ENCODE results near the gene PTPRK.

Gene PTPRK

GRCh38 chr6:128251445-128252340, 268.7 kb downstream of the PTPRK start:
- Histone ChIP-seq H3K27me3 (ENCODE audit: control insufficient read depth, insufficient read depth, low read length) (no peaks in the 10 kb centered on the region), H3K9ac (ENCODE audit: low read depth, low read length) (no peak overlapping the region), H3K4me2 (ENCODE audit: low read length) (no peak overlapping the region), H3K4me1 (ENCODE audit: control insufficient read depth, insufficient read depth, low read length) (peaks cover 22% of the 10 kb centered on the region), H3K4me3 (ENCODE audit: low read length) (no peak overlapping the region), H3K9me3 (replicated peaks; ENCODE audit: low read length) (no peaks in the 10 kb centered on the region), H3K36me3 (ENCODE audit: insufficient read depth, low read length) (no peaks in the 10 kb centered on the region)

- Histone ChIP-seq H3K36me3 (ENCODE audit: insufficient read depth, low read length) (no peaks in the 10 kb centered on the region), H3K4me2 (ENCODE audit: low read length) (no peak overlapping the region), H3K9me3 (replicated peaks; ENCODE audit: low read length) (no peaks in the 10 kb centered on the region), H3K4me3 (ENCODE audit: low read length) (no peak overlapping the region), H3K27me3 (ENCODE audit: control insufficient read depth, insufficient read depth, low read length) (no peaks in the 10 kb centered on the region), H3K9ac (ENCODE audit: low read depth, low read length) (no peak overlapping the region), H3K4me1 (ENCODE audit: control insufficient read depth, insufficient read depth, low read length) (peaks cover 22% of the 10 kb centered on the region)
Measured at GRCh38 chr6:128250370-128251070, 269.9 kb downstream of the PTPRK start.

- H3K9ac ChIP-seq (ENCODE audit: low read depth, low read length): no peak overlapping the region
- H3K36me3 ChIP-seq (ENCODE audit: insufficient read depth, low read length): no peaks in the 10 kb centered on the region
- H3K27me3 ChIP-seq (ENCODE audit: control insufficient read depth, insufficient read depth, low read length): no peaks in the 10 kb centered on the region
- H3K4me3 ChIP-seq (ENCODE audit: low read length): no peak overlapping the region
- H3K9me3 ChIP-seq (replicated peaks; ENCODE audit: low read length): no peaks in the 10 kb centered on the region
- H3K4me1 ChIP-seq (ENCODE audit: control insufficient read depth, insufficient read depth, low read length): peaks cover 22% of the 10 kb centered on the region
- H3K4me2 ChIP-seq (ENCODE audit: low read length): no peak overlapping the region
Measured at GRCh38 chr6:128249429-128249828, 271.0 kb downstream of the PTPRK start.

- H3K27me3 ChIP-seq (ENCODE audit: control insufficient read depth, insufficient read depth, low read length): no peaks in the 10 kb centered on the region
- no peaks in the 10 kb centered on the region for H3K36me3 ChIP-seq (ENCODE audit: insufficient read depth, low read length)
- no peak overlapping the region for H3K9ac ChIP-seq (ENCODE audit: low read depth, low read length)
Measured at GRCh38 chr6:128246472-128247260, 273.7 kb downstream of the PTPRK start.

GRCh38 chr6:128244751-128245405, 275.5 kb downstream of the PTPRK start:
- no peak overlapping the region for H3K9ac ChIP-seq (ENCODE audit: low read depth, low read length)
- peaks cover 3% of the 10 kb centered on the region for H3K36me3 ChIP-seq (ENCODE audit: insufficient read depth, low read length)
- H3K9me3 ChIP-seq (replicated peaks; ENCODE audit: low read length): no peaks in the 10 kb centered on the region
- no peak overlapping the region for H3K4me3 ChIP-seq (ENCODE audit: low read length)
- H3K27me3 ChIP-seq (ENCODE audit: control insufficient read depth, insufficient read depth, low read length): no peaks in the 10 kb centered on the region
- H3K4me2 ChIP-seq (ENCODE audit: low read length): no peak overlapping the region
- H3K4me1 ChIP-seq (ENCODE audit: control insufficient read depth, insufficient read depth, low read length): peaks cover 6% of the 10 kb centered on the region

More at GRCh38 chr6:128246472-128247260, 273.7 kb downstream of the PTPRK start:
- no peak overlapping the region for H3K4me3 ChIP-seq (ENCODE audit: low read length)
- no peak overlapping the region for H3K4me2 ChIP-seq (ENCODE audit: low read length)
- no peaks in the 10 kb centered on the region for H3K9me3 ChIP-seq (replicated peaks; ENCODE audit: low read length)
- peaks cover 10% of the 10 kb centered on the region for H3K4me1 ChIP-seq (ENCODE audit: control insufficient read depth, insufficient read depth, low read length)

GRCh38 chr6:128242765-128243403, 277.5 kb downstream of the PTPRK start:
- Histone ChIP-seq H3K4me3 (ENCODE audit: low read length) (no peak overlapping the region), H3K9ac (ENCODE audit: low read depth, low read length) (no peak overlapping the region), H3K4me2 (ENCODE audit: low read length) (no peak overlapping the region)

GRCh38 chr6:128241216-128241615, 279.2 kb downstream of the PTPRK start:
- Histone ChIP-seq H3K4me1 (ENCODE audit: control insufficient read depth, insufficient read depth, low read length) (peaks cover 6% of the 10 kb centered on the region), H3K9ac (ENCODE audit: low read depth, low read length) (no peak overlapping the region), H3K27me3 (ENCODE audit: control insufficient read depth, insufficient read depth, low read length) (no peaks in the 10 kb centered on the region), H3K4me2 (ENCODE audit: low read length) (no peak overlapping the region), H3K36me3 (ENCODE audit: insufficient read depth, low read length) (peaks cover 4% of the 10 kb centered on the region), H3K9me3 (replicated peaks; ENCODE audit: low read length) (no peaks in the 10 kb centered on the region), H3K4me3 (ENCODE audit: low read length) (no peak overlapping the region)

More at GRCh38 chr6:128242765-128243403, 277.5 kb downstream of the PTPRK start:
- peaks cover 4% of the 10 kb centered on the region for H3K36me3 ChIP-seq (ENCODE audit: insufficient read depth, low read length)
- no peaks in the 10 kb centered on the region for H3K27me3 ChIP-seq (ENCODE audit: control insufficient read depth, insufficient read depth, low read length)
- H3K4me1 ChIP-seq (ENCODE audit: control insufficient read depth, insufficient read depth, low read length): peaks cover 6% of the 10 kb centered on the region
- no peaks in the 10 kb centered on the region for H3K9me3 ChIP-seq (replicated peaks; ENCODE audit: low read length)

- Histone ChIP-seq H3K9ac (ENCODE audit: low read depth, low read length) (no peak overlapping the region), H3K4me3 (ENCODE audit: low read length) (no peak overlapping the region), H3K4me1 (ENCODE audit: control insufficient read depth, insufficient read depth, low read length) (peaks cover 6% of the 10 kb centered on the region), H3K9me3 (replicated peaks; ENCODE audit: low read length) (no peaks in the 10 kb centered on the region), H3K36me3 (ENCODE audit: insufficient read depth, low read length) (peaks cover 4% of the 10 kb centered on the region), H3K4me2 (ENCODE audit: low read length) (no peak overlapping the region), H3K27me3 (ENCODE audit: control insufficient read depth, insufficient read depth, low read length) (no peaks in the 10 kb centered on the region)
Measured at GRCh38 chr6:128240024-128240428, 280.4 kb downstream of the PTPRK start.

GRCh38 chr6:128239146-128239545, 281.3 kb downstream of the PTPRK start:
- Histone ChIP-seq H3K4me1 (ENCODE audit: control insufficient read depth, insufficient read depth, low read length) (peaks cover 6% of the 10 kb centered on the region), H3K27me3 (ENCODE audit: control insufficient read depth, insufficient read depth, low read length) (no peaks in the 10 kb centered on the region), H3K9ac (ENCODE audit: low read depth, low read length) (no peak overlapping the region), H3K36me3 (ENCODE audit: insufficient read depth, low read length) (peaks cover 8% of the 10 kb centered on the region), H3K4me3 (ENCODE audit: low read length) (no peak overlapping the region), H3K9me3 (replicated peaks; ENCODE audit: low read length) (no peaks in the 10 kb centered on the region), H3K4me2 (ENCODE audit: low read length) (no peak overlapping the region)

GRCh38 chr6:128238225-128238624, 282.2 kb downstream of the PTPRK start:
- H3K4me2 ChIP-seq (ENCODE audit: low read length): no peak overlapping the region
- H3K4me1 ChIP-seq (ENCODE audit: control insufficient read depth, insufficient read depth, low read length): peaks cover 5% of the 10 kb centered on the region
- H3K36me3 ChIP-seq (ENCODE audit: insufficient read depth, low read length): peaks cover 8% of the 10 kb centered on the region
- H3K9me3 ChIP-seq (replicated peaks; ENCODE audit: low read length): no peaks in the 10 kb centered on the region
- no peak overlapping the region for H3K9ac ChIP-seq (ENCODE audit: low read depth, low read length)
- H3K27me3 ChIP-seq (ENCODE audit: control insufficient read depth, insufficient read depth, low read length): no peaks in the 10 kb centered on the region
- H3K4me3 ChIP-seq (ENCODE audit: low read length): no peak overlapping the region
